ENCODE results near the gene EFCAB13.

GRCh38 chr17:47292206-47292605 is 31.5 kb upstream of the EFCAB13 start:
- TF ChIP-seq CTCF (IDR thresholded peaks at IDR 0.05) = no peak
- no peak for TF ChIP-seq EZH2 (IDR thresholded peaks at IDR 0.05)
- no peak for TF ChIP-seq EZH2phosphoT487 (IDR thresholded peaks at IDR 0.05)

All from neural progenitor cell (in vitro differentiated cells).